Loucy (cell line): ENCODE results near the gene PATE1.

Source experiments
- CTCF ChIP-seq: fragments of 200-600 bp; sonication (generic); conservative IDR thresholded peaks from 2 replicates; pipeline ENCODE4 v1.5.1; 2014; ENCODE audit warnings: mild to moderate bottlenecking, antibody characterized with exemption, low read length
- EZH2phosphoT487 ChIP-seq: fragments of 200-600 bp; IDR thresholded peaks from 2 replicates; pipeline ENCODE4 v1.6.1; 2018; ENCODE audit warnings: antibody characterized with exemption, mild to moderate bottlenecking, moderate library complexity, borderline replicate concordance

- TF ChIP-seq EZH2phosphoT487 = no peak
- TF ChIP-seq CTCF = no peak
Measured at GRCh38 chr11:125740617-125741016, 5.5 kb upstream of the PATE1 start.
